Measurements from ENCODE around the gene CXCL6. TPM values are rescaled to one million over a fixed set of nuclear protein-coding genes. Genes with fewer than 3 reads are reported as not detected.

CXCL6 gene
- total RNA-seq, 1 experiment from 2014 or later: not detected

DNA sequence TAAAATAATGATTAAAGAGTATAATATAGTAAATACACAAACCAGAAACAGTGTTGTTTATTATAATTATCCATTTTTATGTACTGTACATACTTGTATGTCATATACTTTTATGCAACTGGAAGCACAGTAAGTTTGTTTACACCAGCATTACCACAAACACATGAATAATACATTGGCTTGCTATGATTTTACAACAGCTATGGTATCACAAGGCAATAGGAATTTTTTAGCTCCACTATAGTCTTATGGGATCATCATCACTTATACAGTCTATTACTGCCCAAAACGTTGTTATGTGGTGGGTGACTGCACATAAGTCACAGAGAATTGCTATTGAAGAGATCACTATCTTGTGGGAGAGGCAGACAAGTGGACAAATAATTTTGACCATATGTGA lies 14.8 kb downstream of the CXCL6 start (continued):
- no peak for TF ChIP-seq ZBTB33 (IDR thresholded peaks at IDR 0.05; ENCODE audit: extremely low read depth, insufficient replicate concordance, low read length)
- TF ChIP-seq MAX (IDR thresholded peaks at IDR 0.05): no peak
- TF ChIP-seq CBX3 (IDR thresholded peaks at IDR 0.05; ENCODE audit: low read depth): no peak
- no peak for TF ChIP-seq FOSL1 (IDR thresholded peaks at IDR 0.05; ENCODE audit: low read depth)
- TF ChIP-seq REST (IDR thresholded peaks at IDR 0.05; ENCODE audit: low read depth): no peak
- no peak for TF ChIP-seq EGR1 (IDR thresholded peaks at IDR 0.05; ENCODE audit: low read depth)
- no peak for TF ChIP-seq ZNF274 (IDR thresholded peaks at IDR 0.05; ENCODE audit: low read depth, low read length)
- TF ChIP-seq SIN3A (IDR thresholded peaks at IDR 0.05; ENCODE audit: low read depth): no peak

- Histone ChIP-seq H3K4me2 (ENCODE audit: low read length) (no peak overlapping the region), H3K4me1 (ENCODE audit: control insufficient read depth in 1 of 2, insufficient read depth in 2 of 2, low read length in 2 of 2) (no peaks in the 10 kb centered on the region), H3K27ac (ENCODE audit: low read depth, low read length) (no peak overlapping the region), H3K4me3 (replicated peaks in 1 of 2; ENCODE audit: low read depth in 1 of 2, low read length in 2 of 2) (no peak overlapping the region), H3K9me3 (ENCODE audit: control insufficient read depth in 1 of 2, insufficient read depth in 1 of 2, low read depth in 1 of 2, low read length in 2 of 2) (no peaks in the 10 kb centered on the region), H4K20me1 (ENCODE audit: insufficient read depth) (no peaks in the 10 kb centered on the region), H3K9ac (ENCODE audit: low read length) (no peak overlapping the region), H3K27me3 (ENCODE audit: insufficient read depth, low read length) (no peaks in the 10 kb centered on the region), H3K36me3 (ENCODE audit: control insufficient read depth in 1 of 2, insufficient read depth in 2 of 2, low read length in 2 of 2) (no peaks in the 10 kb centered on the region), H3K79me2 (ENCODE audit: insufficient read depth, low read length) (no peaks in the 10 kb centered on the region), H3K9me2 (ENCODE audit: insufficient read depth) (no peaks in the 10 kb centered on the region), H2AFZ (ENCODE audit: low read depth, low read length, poor library complexity, severe bottlenecking) (no peak overlapping the region)
- RAD21 ChIA-PET (ENCODE audit: low non-redundant PET in 1 of 2, low total read pairs in 2 of 2, uncharacterized antibody in 2 of 2, unreplicated experiment in 2 of 2): no interaction called here
- POLR2A ChIA-PET: no interaction called here
- ATAC-seq: no peak
- CTCF ChIA-PET: no interaction called here
- TF ChIP-seq EZH2 (IDR thresholded peaks at IDR 0.05) (no peak), CBX3 (IDR thresholded peaks at IDR 0.05; ENCODE audit: low read depth) (no peak), POLR2AphosphoS5 (IDR thresholded peaks at IDR 0.05; ENCODE audit: low read depth, low read length) (no peak), ZNF274 (IDR thresholded peaks at IDR 0.05; ENCODE audit: low read depth, low read length) (no peak), JUND (IDR thresholded peaks at IDR 0.05) (no peak), ZFX (IDR thresholded peaks at IDR 0.05) (no peak), MAX (IDR thresholded peaks at IDR 0.05) (no peak), RAD21 (IDR thresholded peaks at IDR 0.05; ENCODE audit: low read depth) (no peak), CEBPB (IDR thresholded peaks at IDR 0.05; ENCODE audit: low read depth) (no peak), EGR1 (IDR thresholded peaks at IDR 0.05; ENCODE audit: low read depth) (no peak)
- intact Hi-C loops (cut with micrococcal nuclease): no loop called here
- no peak for DNase-seq (ENCODE audit: low read depth, low spot score)
- BruUV-seq (replicated peaks): no TSS peak
Observed at GRCh38 chr4:73852771-73853170, 16.3 kb downstream of the CXCL6 start.

Data from HCT116 (cell line).